DOHH2 (cell line): ENCODE measurements around the gene RANBP10.

Source experiments
- CTCF ChIP-seq: fragments of 200-600 bp; sonication (generic); IDR thresholded peaks from one replicate; pipeline ENCODE4 v1.5.1; 2014; ENCODE audit warnings: antibody characterized with exemption, mild to moderate bottlenecking, low read depth, low read length; ENCODE audit not compliant: poor library complexity, severe bottlenecking
- EZH2phosphoT487 ChIP-seq: fragments of 200-600 bp; sonication (generic); IDR thresholded peaks from 2 replicates; pipeline ENCODE4 v1.6.1; 2017; ENCODE audit warnings: borderline replicate concordance, mild to moderate bottlenecking, antibody characterized with exemption, low read length, moderate library complexity, mixed read lengths

- TF ChIP-seq CTCF (no peak), EZH2phosphoT487 (no peak)
Observed at GRCh38 chr16:67758006-67758405, 48.4 kb downstream of the RANBP10 start.
